Stimulated activated effector memory CD8-positive, alpha-beta T cell treated with anti-CD3 and anti-CD28 coated beads, Interleukin-12 subunit alpha, Interleukin-12 subunit beta, amount 100 ng/mL, for 72 hours (primary cell): ENCODE measurements around the gene TMEM181.
"Not testable (repeated sequence)": the region's sequence is repeated elsewhere in the genome, so short reads cannot be mapped to it uniquely, and the experiment has no call there.

Source experiments
- ATAC-seq: fragments of 150-1000 bp; cut with Tn5 transposase; 2 replicates; pipeline ENCODE4 v1.10.0; 2021
- DNase-seq, 2 donors: peaks; one replicate each; pipeline ENCODE4 v3.0.0; 2021 to 2022; ENCODE audit warnings: low spot score in 2 of 2
- H3K27ac Mint-ChIP-seq: one replicate; pipeline ENCODE4 v1.8.0; 2022; ENCODE audit warnings: mild to moderate bottlenecking, mixed read lengths
- H3K36me3 Mint-ChIP-seq: one replicate; pipeline ENCODE4 v1.8.0; 2022; ENCODE audit warnings: mild to moderate bottlenecking, mixed read lengths
- H3K4me1 Mint-ChIP-seq: one replicate; pipeline ENCODE4 v1.8.0; 2022; ENCODE audit warnings: mixed read lengths
- H3K4me3 Mint-ChIP-seq: one replicate; pipeline ENCODE4 v1.8.0; 2022; ENCODE audit warnings: mild to moderate bottlenecking, mixed read lengths
- H3K9me3 Mint-ChIP-seq: one replicate; pipeline ENCODE4 v1.8.0; 2022; ENCODE audit warnings: mixed read lengths

The TMEM181 gene

GRCh38 chr6:158527858-158528257, 32.0 kb upstream of the TMEM181 start:
- not testable (repeated sequence) for H3K36me3 Mint-ChIP-seq, H3K4me3 Mint-ChIP-seq, H3K9me3 Mint-ChIP-seq, DNase-seq, H3K4me1 Mint-ChIP-seq, ATAC-seq, H3K27ac Mint-ChIP-seq

- ATAC-seq, result no peak
- no peak for DNase-seq
- Mint-ChIP-seq H3K27ac (no peak overlapping the region), H3K4me3 (no peak overlapping the region), H3K9me3 (peaks cover 2% of the 10 kb centered on the region), H3K36me3 (no peaks in the 10 kb centered on the region), H3K4me1 (no peaks in the 10 kb centered on the region)
Measured at GRCh38 chr6:158528826-158529225, 31.1 kb upstream of the TMEM181 start.

GRCh38 chr6:158529629-158530028, 30.3 kb upstream of the TMEM181 start:
- H3K4me3 Mint-ChIP-seq, result no peak overlapping the region

GRCh38 chr6:158531566-158531965, 28.3 kb upstream of the TMEM181 start:
- DNase-seq, result no peak
- Mint-ChIP-seq H3K4me1 (peaks cover 6% of the 10 kb centered on the region), H3K4me3 (no peak overlapping the region), H3K36me3 (no peaks in the 10 kb centered on the region), H3K9me3 (peaks cover 5% of the 10 kb centered on the region), H3K27ac (no peak overlapping the region)
- no peak for ATAC-seq

More at GRCh38 chr6:158529629-158530028, 30.3 kb upstream of the TMEM181 start:
- ATAC-seq (no peak), DNase-seq (no peak)
- H3K9me3 Mint-ChIP-seq, result peaks cover 2% of the 10 kb centered on the region
- no peaks in the 10 kb centered on the region for H3K4me1 Mint-ChIP-seq
- no peak overlapping the region for H3K27ac Mint-ChIP-seq
- no peaks in the 10 kb centered on the region for H3K36me3 Mint-ChIP-seq

GRCh38 chr6:158531970-158532369, 27.9 kb upstream of the TMEM181 start:
- Mint-ChIP-seq H3K4me3 (no peak overlapping the region), H3K9me3 (peaks cover 5% of the 10 kb centered on the region), H3K36me3 (no peaks in the 10 kb centered on the region), H3K27ac (no peak overlapping the region), H3K4me1 (peaks cover 6% of the 10 kb centered on the region)
- DNase-seq (no peak), ATAC-seq (no peak)

GRCh38 chr6:158536084-158536890, 23.6 kb upstream of the TMEM181 start:
- Mint-ChIP-seq H3K4me1 (peaks cover 6% of the 10 kb centered on the region), H3K4me3 (peak overlapping the region; percentile 67), H3K36me3 (no peaks in the 10 kb centered on the region), H3K27ac (no peak overlapping the region), H3K9me3 (peaks cover 2% of the 10 kb centered on the region)
- peak; percentile 75 for ATAC-seq
- peak; percentile 67 to 81 for DNase-seq

- Mint-ChIP-seq H3K4me1 (peaks cover 6% of the 10 kb centered on the region), H3K27ac (no peak overlapping the region), H3K4me3 (peak overlapping the region; percentile 67), H3K36me3 (no peaks in the 10 kb centered on the region), H3K9me3 (peaks cover 2% of the 10 kb centered on the region)
- ATAC-seq, result peak; percentile 45
- no peak for DNase-seq
Measured at GRCh38 chr6:158536891-158537798, 22.7 kb upstream of the TMEM181 start.

- H3K4me3 Mint-ChIP-seq, result no peak overlapping the region
- H3K9me3 Mint-ChIP-seq, result peaks cover 2% of the 10 kb centered on the region
- no peak overlapping the region for H3K27ac Mint-ChIP-seq
- DNase-seq (no peak), ATAC-seq (no peak)
- peaks cover 6% of the 10 kb centered on the region for H3K4me1 Mint-ChIP-seq
- H3K36me3 Mint-ChIP-seq, result no peaks in the 10 kb centered on the region
Measured at GRCh38 chr6:158538741-158539140, 21.1 kb upstream of the TMEM181 start.

GRCh38 chr6:158539413-158539812, 20.5 kb upstream of the TMEM181 start:
- H3K4me1 Mint-ChIP-seq, result peaks cover 6% of the 10 kb centered on the region
- no peak for DNase-seq
- H3K4me3 Mint-ChIP-seq, result no peak overlapping the region
- ATAC-seq, result no peak
- H3K36me3 Mint-ChIP-seq, result no peaks in the 10 kb centered on the region
- peaks cover 2% of the 10 kb centered on the region for H3K9me3 Mint-ChIP-seq
- H3K27ac Mint-ChIP-seq, result no peak overlapping the region

GRCh38 chr6:158539881-158540280, 20.0 kb upstream of the TMEM181 start:
- DNase-seq (no peak), ATAC-seq (no peak)
- Mint-ChIP-seq H3K36me3 (no peaks in the 10 kb centered on the region), H3K27ac (no peak overlapping the region), H3K9me3 (peaks cover 2% of the 10 kb centered on the region), H3K4me3 (no peak overlapping the region), H3K4me1 (peaks cover 6% of the 10 kb centered on the region)

GRCh38 chr6:158543606-158544185, 16.2 kb upstream of the TMEM181 start:
- DNase-seq, result no peak
- H3K27ac Mint-ChIP-seq, result no peak overlapping the region
- H3K9me3 Mint-ChIP-seq, result no peaks in the 10 kb centered on the region

GRCh38 chr6:158544428-158544827, 15.5 kb upstream of the TMEM181 start:
- DNase-seq, result no peak
- Mint-ChIP-seq H3K36me3 (no peaks in the 10 kb centered on the region), H3K4me3 (no peak overlapping the region), H3K4me1 (no peaks in the 10 kb centered on the region), H3K27ac (no peak overlapping the region), H3K9me3 (no peaks in the 10 kb centered on the region)
- no peak for ATAC-seq

More at GRCh38 chr6:158543606-158544185, 16.2 kb upstream of the TMEM181 start:
- H3K36me3 Mint-ChIP-seq, result no peaks in the 10 kb centered on the region
- no peak for ATAC-seq
- H3K4me1 Mint-ChIP-seq, result no peaks in the 10 kb centered on the region
- H3K4me3 Mint-ChIP-seq, result no peak overlapping the region

GRCh38 chr6:158545043-158545966, 14.6 kb upstream of the TMEM181 start:
- no peaks in the 10 kb centered on the region for H3K9me3 Mint-ChIP-seq
- no peak for ATAC-seq
- H3K36me3 Mint-ChIP-seq, result no peaks in the 10 kb centered on the region
- DNase-seq, result no peak
- H3K4me3 Mint-ChIP-seq, result no peak overlapping the region
- H3K27ac Mint-ChIP-seq, result no peak overlapping the region
- no peaks in the 10 kb centered on the region for H3K4me1 Mint-ChIP-seq

- H3K27ac Mint-ChIP-seq, result no peak overlapping the region
Measured at GRCh38 chr6:158548418-158549161, 11.3 kb upstream of the TMEM181 start.

More at GRCh38 chr6:158548418-158549161, 11.3 kb upstream of the TMEM181 start:
- no peak for DNase-seq
- no peak for ATAC-seq
- H3K36me3 Mint-ChIP-seq, result no peaks in the 10 kb centered on the region
- H3K9me3 Mint-ChIP-seq, result no peaks in the 10 kb centered on the region
- H3K4me1 Mint-ChIP-seq, result no peaks in the 10 kb centered on the region
- no peak overlapping the region for H3K4me3 Mint-ChIP-seq
